GM12878 (cell line): ENCODE data around the gene MYD88.

ENCODE experiments used
- BCL3 ChIP-seq: IDR thresholded peaks from 2 replicates; pipeline ENCODE4 v1.6.1; 2011; ENCODE audit warnings: borderline replicate concordance, low read depth, mild to moderate bottlenecking, moderate library complexity, low read length; ENCODE audit not compliant: insufficient read depth, poor library complexity, severe bottlenecking
- CEBPB ChIP-seq, 2 experiments: fragments of 150-350 bp in 1 of 2; IDR thresholded peaks; 2 replicates each; pipeline ENCODE4 v1.6.1; 2012 to 2014; ENCODE audit warnings: low read depth in 2 of 2, low read length in 2 of 2, borderline replicate concordance in 1 of 2, inconsistent platforms in 1 of 2
- POLR2A ChIP-seq: IDR thresholded peaks from 2 replicates; pipeline ENCODE4 v1.6.1; 2011; ENCODE audit warnings: low read depth, mild to moderate bottlenecking, low read length
- RAD21 ChIP-seq: IDR thresholded peaks from 2 replicates; pipeline ENCODE4 v1.6.1; 2011; ENCODE audit warnings: mild to moderate bottlenecking, low read depth, low read length, moderate library complexity; ENCODE audit not compliant: insufficient read depth
- REST ChIP-seq: IDR thresholded peaks from 2 replicates; pipeline ENCODE4 v1.6.1; 2012; ENCODE audit warnings: mild to moderate bottlenecking, low read depth, low read length
- RFX5 ChIP-seq: IDR thresholded peaks from 2 replicates; pipeline ENCODE4 v1.6.1; 2011; ENCODE audit warnings: low read depth, low read length, improper control_type of control experiment
- SUZ12 ChIP-seq: fragments of 200-600 bp; sonication (generic); IDR thresholded peaks from one replicate; pipeline ENCODE4 v1.6.1; 2018; ENCODE audit warnings: antibody characterized with exemption, mild to moderate bottlenecking; ENCODE audit not compliant: unreplicated experiment
- TAF1 ChIP-seq: IDR thresholded peaks from 2 replicates; pipeline ENCODE4 v1.6.1; 2011; ENCODE audit warnings: mild to moderate bottlenecking, low read depth, low read length, borderline replicate concordance
- TCF7 ChIP-seq: IDR thresholded peaks from 2 replicates; pipeline ENCODE4 v1.6.1; 2014; ENCODE audit warnings: antibody characterized with exemption, borderline replicate concordance
- ZBED1 ChIP-seq: IDR thresholded peaks from 2 replicates; pipeline ENCODE4 v1.6.1; 2016; ENCODE audit warnings: borderline replicate concordance
- TF ChIP-seq, protein P1 (sequence below): fragments of 450-650 bp; IDR thresholded peaks from 2 replicates; pipeline ENCODE4 v1.6.1; 2018; ENCODE audit warnings: borderline replicate concordance, mild to moderate bottlenecking; ENCODE audit not compliant: partially characterized antibody
- TF ChIP-seq, protein P2 (sequence below), 3 experiments: IDR thresholded peaks in 2 of 3; conservative IDR thresholded peaks in 1 of 3; 2 replicates each; pipeline ENCODE4 v1.5.1; 2011; ENCODE audit warnings: low read depth in 3 of 3, low read length in 3 of 3, mild to moderate bottlenecking in 3 of 3, control low read depth in 2 of 3, moderate library complexity in 2 of 3, inconsistent platforms in 1 of 3, mixed read lengths in 1 of 3; ENCODE audit not compliant: control insufficient read depth in 2 of 3, insufficient read depth in 1 of 3; ENCODE audit errors: extremely low read depth in 1 of 3
- TF ChIP-seq, protein P3 (sequence below): fragments of 450-650 bp; IDR thresholded peaks from 2 replicates; pipeline ENCODE4 v1.6.1; 2014; ENCODE audit warnings: mild to moderate bottlenecking

DNA sequence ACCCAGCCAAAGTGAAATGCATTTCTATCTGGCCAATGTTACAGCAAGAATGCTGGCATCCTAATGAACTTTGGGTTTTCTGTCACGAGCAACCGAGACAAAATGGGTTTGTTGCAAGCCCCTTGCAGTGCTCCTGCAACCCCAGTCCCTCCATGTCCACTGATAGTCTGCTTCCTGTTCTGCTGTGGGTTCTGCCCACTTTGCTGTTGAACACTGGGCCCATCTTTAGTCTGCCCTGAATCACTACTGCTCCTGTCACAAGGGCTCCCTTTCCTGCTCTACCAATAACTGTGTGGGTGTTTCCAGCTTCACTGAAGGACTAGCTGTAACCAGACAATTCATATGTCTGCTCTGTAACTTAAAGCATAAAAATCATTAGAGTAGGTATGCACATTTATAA is 14.1 kb downstream of the MYD88 start:
- TF ChIP-seq ZBED1 (no peak), RFX5 (no peak), POLR2A (no peak), CEBPB (IDR thresholded peaks at IDR 0.05; ENCODE audit: borderline replicate concordance in 1 of 2, low read depth in 2 of 2, low read length in 2 of 2) (no peak), RAD21 (no peak), BCL3 (no peak), SUZ12 (no peak), REST (no peak), TCF7 (no peak), TAF1 (no peak)
- TF ChIP-seq, protein P1, sequence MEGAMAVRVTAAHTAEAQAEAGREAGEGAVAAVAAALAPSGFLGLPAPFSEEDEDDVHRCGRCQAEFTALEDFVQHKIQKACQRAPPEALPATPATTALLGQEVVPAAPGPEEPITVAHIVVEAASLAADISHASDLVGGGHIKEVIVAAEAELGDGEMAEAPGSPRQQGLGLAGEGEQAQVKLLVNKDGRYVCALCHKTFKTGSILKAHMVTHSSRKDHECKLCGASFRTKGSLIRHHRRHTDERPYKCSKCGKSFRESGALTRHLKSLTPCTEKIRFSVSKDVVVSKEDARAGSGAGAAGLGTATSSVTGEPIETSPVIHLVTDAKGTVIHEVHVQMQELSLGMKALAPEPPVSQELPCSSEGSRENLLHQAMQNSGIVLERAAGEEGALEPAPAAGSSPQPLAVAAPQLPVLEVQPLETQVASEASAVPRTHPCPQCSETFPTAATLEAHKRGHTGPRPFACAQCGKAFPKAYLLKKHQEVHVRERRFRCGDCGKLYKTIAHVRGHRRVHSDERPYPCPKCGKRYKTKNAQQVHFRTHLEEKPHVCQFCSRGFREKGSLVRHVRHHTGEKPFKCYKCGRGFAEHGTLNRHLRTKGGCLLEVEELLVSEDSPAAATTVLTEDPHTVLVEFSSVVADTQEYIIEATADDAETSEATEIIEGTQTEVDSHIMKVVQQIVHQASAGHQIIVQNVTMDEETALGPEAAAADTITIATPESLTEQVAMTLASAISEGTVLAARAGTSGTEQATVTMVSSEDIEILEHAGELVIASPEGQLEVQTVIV = no peak
- TF ChIP-seq, protein P2, sequence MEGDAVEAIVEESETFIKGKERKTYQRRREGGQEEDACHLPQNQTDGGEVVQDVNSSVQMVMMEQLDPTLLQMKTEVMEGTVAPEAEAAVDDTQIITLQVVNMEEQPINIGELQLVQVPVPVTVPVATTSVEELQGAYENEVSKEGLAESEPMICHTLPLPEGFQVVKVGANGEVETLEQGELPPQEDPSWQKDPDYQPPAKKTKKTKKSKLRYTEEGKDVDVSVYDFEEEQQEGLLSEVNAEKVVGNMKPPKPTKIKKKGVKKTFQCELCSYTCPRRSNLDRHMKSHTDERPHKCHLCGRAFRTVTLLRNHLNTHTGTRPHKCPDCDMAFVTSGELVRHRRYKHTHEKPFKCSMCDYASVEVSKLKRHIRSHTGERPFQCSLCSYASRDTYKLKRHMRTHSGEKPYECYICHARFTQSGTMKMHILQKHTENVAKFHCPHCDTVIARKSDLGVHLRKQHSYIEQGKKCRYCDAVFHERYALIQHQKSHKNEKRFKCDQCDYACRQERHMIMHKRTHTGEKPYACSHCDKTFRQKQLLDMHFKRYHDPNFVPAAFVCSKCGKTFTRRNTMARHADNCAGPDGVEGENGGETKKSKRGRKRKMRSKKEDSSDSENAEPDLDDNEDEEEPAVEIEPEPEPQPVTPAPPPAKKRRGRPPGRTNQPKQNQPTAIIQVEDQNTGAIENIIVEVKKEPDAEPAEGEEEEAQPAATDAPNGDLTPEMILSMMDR (IDR thresholded peaks at IDR 0.05 in 2 of 3, conservative IDR thresholded peaks at IDR 0.05 in 1 of 3; ENCODE audit: control insufficient read depth in 2 of 3, extremely low read depth in 1 of 3, insufficient read depth in 1 of 3, low read depth in 3 of 3, low read length in 3 of 3) = no peak
- TF ChIP-seq, protein P3, sequence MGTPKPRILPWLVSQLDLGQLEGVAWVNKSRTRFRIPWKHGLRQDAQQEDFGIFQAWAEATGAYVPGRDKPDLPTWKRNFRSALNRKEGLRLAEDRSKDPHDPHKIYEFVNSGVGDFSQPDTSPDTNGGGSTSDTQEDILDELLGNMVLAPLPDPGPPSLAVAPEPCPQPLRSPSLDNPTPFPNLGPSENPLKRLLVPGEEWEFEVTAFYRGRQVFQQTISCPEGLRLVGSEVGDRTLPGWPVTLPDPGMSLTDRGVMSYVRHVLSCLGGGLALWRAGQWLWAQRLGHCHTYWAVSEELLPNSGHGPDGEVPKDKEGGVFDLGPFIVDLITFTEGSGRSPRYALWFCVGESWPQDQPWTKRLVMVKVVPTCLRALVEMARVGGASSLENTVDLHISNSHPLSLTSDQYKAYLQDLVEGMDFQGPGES = no peak
